ENCODE measurements around the gene EN2.

DNA sequence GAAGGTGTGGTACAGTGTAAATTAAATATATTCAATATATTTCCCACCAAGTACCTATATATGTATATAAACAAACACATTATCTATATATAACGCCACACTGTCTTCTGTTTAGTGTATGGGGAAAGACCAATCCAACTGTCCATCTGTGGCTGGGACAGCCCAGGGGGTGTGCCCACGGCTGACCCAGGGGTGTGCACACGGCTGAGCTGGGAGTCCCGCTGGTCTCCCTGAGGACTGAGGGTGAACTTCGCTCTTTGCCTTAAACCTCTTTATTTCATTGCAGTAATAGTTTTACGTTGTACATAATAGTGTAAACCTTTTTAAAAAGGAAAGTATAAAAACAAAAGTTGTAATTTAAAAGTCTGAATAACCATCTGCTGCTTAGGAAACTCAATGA lies 6.3 kb downstream of the EN2 start:
- TF ChIP-seq POLR2AphosphoS5 (IDR thresholded peaks at IDR 0.05; ENCODE audit: low read depth) (no peak), REST (IDR thresholded peaks at IDR 0.05; ENCODE audit: insufficient replicate concordance, low read depth) (no peak)
- TF ChIP-seq, protein P1, sequence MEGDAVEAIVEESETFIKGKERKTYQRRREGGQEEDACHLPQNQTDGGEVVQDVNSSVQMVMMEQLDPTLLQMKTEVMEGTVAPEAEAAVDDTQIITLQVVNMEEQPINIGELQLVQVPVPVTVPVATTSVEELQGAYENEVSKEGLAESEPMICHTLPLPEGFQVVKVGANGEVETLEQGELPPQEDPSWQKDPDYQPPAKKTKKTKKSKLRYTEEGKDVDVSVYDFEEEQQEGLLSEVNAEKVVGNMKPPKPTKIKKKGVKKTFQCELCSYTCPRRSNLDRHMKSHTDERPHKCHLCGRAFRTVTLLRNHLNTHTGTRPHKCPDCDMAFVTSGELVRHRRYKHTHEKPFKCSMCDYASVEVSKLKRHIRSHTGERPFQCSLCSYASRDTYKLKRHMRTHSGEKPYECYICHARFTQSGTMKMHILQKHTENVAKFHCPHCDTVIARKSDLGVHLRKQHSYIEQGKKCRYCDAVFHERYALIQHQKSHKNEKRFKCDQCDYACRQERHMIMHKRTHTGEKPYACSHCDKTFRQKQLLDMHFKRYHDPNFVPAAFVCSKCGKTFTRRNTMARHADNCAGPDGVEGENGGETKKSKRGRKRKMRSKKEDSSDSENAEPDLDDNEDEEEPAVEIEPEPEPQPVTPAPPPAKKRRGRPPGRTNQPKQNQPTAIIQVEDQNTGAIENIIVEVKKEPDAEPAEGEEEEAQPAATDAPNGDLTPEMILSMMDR (IDR thresholded peaks at IDR 0.05; ENCODE audit: insufficient read depth, low read length): no peak
